ENCODE data around the gene ZMYND15. TPM values are rescaled to one million over a fixed set of nuclear protein-coding genes. Genes with fewer than 3 reads are reported as not detected.

ZMYND15 gene
- total and polyA plus RNA-seq, 3 donors from 2014 or later = 23.7 to 78.7 (median 25.2) TPM

GRCh38 chr17:4750606-4751005 lies 11.0 kb downstream of the ZMYND15 start:
- WGBS, 2 donors = 53 to 68% methylated on average over 3 of the region's 3 CpGs
- H3K4me1 ChIP-seq = no peaks in the 10 kb centered on the region
- TF ChIP-seq POLR2A (IDR thresholded peaks at IDR 0.05) (no peak), CTCF (IDR thresholded peaks at IDR 0.05) (no peak)
- no peaks in the 10 kb centered on the region for H3K27me3 ChIP-seq
- no peak overlapping the region for H3K27ac ChIP-seq
- no peak overlapping the region for H3K4me3 ChIP-seq
- H3K36me3 ChIP-seq (ENCODE audit: low read depth, missing control alignments) = no peaks in the 10 kb centered on the region
- intact Hi-C loops (cut with DNase I; ENCODE audit: low total_unique reads) = no loop called here
- no peaks in the 10 kb centered on the region for H3K9me3 ChIP-seq
- no peak for DNase-seq

GRCh38 chr17:4751932-4752331 lies 12.3 kb downstream of the ZMYND15 start:
- H3K4me3 ChIP-seq = no peak overlapping the region
- H3K4me1 ChIP-seq = no peaks in the 10 kb centered on the region
- intact Hi-C loops (cut with DNase I; ENCODE audit: low total_unique reads) = no loop called here
- H3K27me3 ChIP-seq = no peaks in the 10 kb centered on the region
- H3K27ac ChIP-seq = no peak overlapping the region
- no peaks in the 10 kb centered on the region for H3K9me3 ChIP-seq
- TF ChIP-seq POLR2A (IDR thresholded peaks at IDR 0.05) = no peak
- TF ChIP-seq CTCF (IDR thresholded peaks at IDR 0.05) = no peak
- 77 to 81% methylated on average over 5 of the region's 5 CpGs for WGBS, 2 donors
- DNase-seq = no peak
- H3K36me3 ChIP-seq (ENCODE audit: low read depth, missing control alignments) = no peaks in the 10 kb centered on the region

- no peak overlapping the region for H3K4me3 ChIP-seq
- WGBS, 2 donors = 82 to 91% methylated on average over 1 of the region's 1 CpG
- intact Hi-C loops (cut with DNase I; ENCODE audit: low total_unique reads) = no loop called here
- no peaks in the 10 kb centered on the region for H3K4me1 ChIP-seq
- H3K9me3 ChIP-seq = no peaks in the 10 kb centered on the region
- no peak for TF ChIP-seq CTCF (IDR thresholded peaks at IDR 0.05)
- no peak for TF ChIP-seq POLR2A (IDR thresholded peaks at IDR 0.05)
- H3K36me3 ChIP-seq (ENCODE audit: low read depth, missing control alignments) = no peaks in the 10 kb centered on the region
- no peaks in the 10 kb centered on the region for H3K27me3 ChIP-seq
- H3K27ac ChIP-seq = no peak overlapping the region
- no peak for DNase-seq
Observed at GRCh38 chr17:4753392-4753791, 13.8 kb downstream of the ZMYND15 start.

- intact Hi-C loops (cut with DNase I; ENCODE audit: low total_unique reads) = no loop called here
- TF ChIP-seq CTCF (IDR thresholded peaks at IDR 0.05) (no peak), POLR2A (IDR thresholded peaks at IDR 0.05) (no peak)
- Histone ChIP-seq H3K27ac (no peak overlapping the region), H3K4me1 (no peaks in the 10 kb centered on the region), H3K36me3 (ENCODE audit: low read depth, missing control alignments) (no peaks in the 10 kb centered on the region), H3K4me3 (no peak overlapping the region), H3K9me3 (no peaks in the 10 kb centered on the region), H3K27me3 (no peaks in the 10 kb centered on the region)
- WGBS, 2 donors = 47 to 74% methylated on average over 10 of the region's 10 CpGs
- no peak for DNase-seq
Observed at GRCh38 chr17:4759776-4760236, 20.2 kb downstream of the ZMYND15 start.

GRCh38 chr17:4764595-4764994 lies 25.0 kb downstream of the ZMYND15 start:
- H3K9me3 ChIP-seq = no peaks in the 10 kb centered on the region
- no peak for DNase-seq
- H3K4me1 ChIP-seq = no peaks in the 10 kb centered on the region
- no peak for TF ChIP-seq POLR2A (IDR thresholded peaks at IDR 0.05)
- TF ChIP-seq CTCF (IDR thresholded peaks at IDR 0.05) = peak in 1 of 3 experiments; percentile 2
- no peaks in the 10 kb centered on the region for H3K36me3 ChIP-seq (ENCODE audit: low read depth, missing control alignments)
- 70% methylated on average over 3 of the region's 3 CpGs for WGBS, 2 donors
- intact Hi-C loops (cut with DNase I; ENCODE audit: low total_unique reads) = no loop called here
- no peak overlapping the region for H3K27ac ChIP-seq
- no peak overlapping the region for H3K4me3 ChIP-seq
- no peaks in the 10 kb centered on the region for H3K27me3 ChIP-seq
